Smooth muscle cell (in vitro differentiated cells): Measurements from ENCODE around the gene BHLHA9. TPM values are rescaled to one million over a fixed set of nuclear protein-coding genes. Genes with fewer than 3 reads are reported as not detected.

Experiments
- DNase-seq: peaks from one replicate; lab custom pipeline; 2025; ENCODE audit not compliant: unreplicated experiment; lab: John Stamatoyannopoulos, UW
- H2AFZ ChIP-seq: fragments of 200-600 bp; sonication (generic); 2 replicates; pipeline ENCODE4 v1.6.0; 2016; ENCODE audit warnings: antibody characterized with exemption, low read depth, mild to moderate bottlenecking
- H3F3A ChIP-seq: fragments of 200-600 bp; sonication (generic); 2 replicates; pipeline ENCODE4 v1.6.0; 2017; ENCODE audit warnings: antibody characterized with exemption, low read depth
- H3K27ac ChIP-seq: fragments of 200-600 bp; sonication (generic); 2 replicates; pipeline ENCODE4 v1.5.1; 2016; ENCODE audit warnings: low read depth, mild to moderate bottlenecking
- H3K27me3 ChIP-seq: fragments of 200-600 bp; sonication (generic); 2 replicates; pipeline ENCODE4 v1.6.1; 2016; ENCODE audit warnings: low read depth, mild to moderate bottlenecking
- H3K36me3 ChIP-seq: fragments of 200-600 bp; sonication (generic); 2 replicates; pipeline ENCODE4 v1.5.1; 2016; ENCODE audit warnings: low read depth
- H3K4me1 ChIP-seq: fragments of 200-600 bp; sonication (generic); 2 replicates; pipeline ENCODE4 v1.5.1; 2016; ENCODE audit warnings: low read depth
- H3K4me2 ChIP-seq: fragments of 200-600 bp; sonication (generic); 2 replicates; pipeline ENCODE4 v1.6.0; 2016; ENCODE audit warnings: mild to moderate bottlenecking
- H3K4me3 ChIP-seq: fragments of 200-600 bp; sonication (generic); 2 replicates; pipeline ENCODE4 v1.5.1; 2016; ENCODE audit warnings: mild to moderate bottlenecking
- H3K79me2 ChIP-seq: fragments of 200-600 bp; sonication (generic); 2 replicates; pipeline ENCODE4 v1.6.0; 2016; ENCODE audit warnings: low read depth, mild to moderate bottlenecking
- H3K9ac ChIP-seq: fragments of 200-600 bp; sonication (generic); 2 replicates; pipeline ENCODE4 v1.6.0; 2016; ENCODE audit warnings: low read depth
- H3K9me3 ChIP-seq: fragments of 200-600 bp; sonication (generic); replicated peaks from 2 replicates; pipeline ENCODE4 v1.5.1; 2016; ENCODE audit warnings: low read depth
- H4K20me1 ChIP-seq: fragments of 200-600 bp; sonication (generic); 2 replicates; pipeline ENCODE4 v1.6.0; 2016; ENCODE audit warnings: low read depth
- WGBS: methylation state at CpG from one replicate; pipeline ENCODE4 v1.1.7; 2016; ENCODE audit warnings: low lambda C conversion rate; 5-methylcytosine and 5-hydroxymethylcytosine counted together
- polyA plus RNA-seq: library from polyadenylated mRNA; unstranded; fragments of >200 nt; fragmentation: Nextera tagmentation; extraction: Ambion mirVana; gene quantifications from 2 replicates; pipeline ENCODE4 v1.2.1, GENCODE V29; 2016
- total RNA-seq: library from RNA; depleted of rRNA; stranded (reverse); fragments of >200 nt; gene quantifications from 2 replicates; pipeline ENCODE4 v1.2.3, GENCODE V29; 2014
- TF ChIP-seq, protein P1 (sequence below): fragments of 200-600 bp; sonication (generic); IDR thresholded peaks from 2 replicates; pipeline ENCODE4 v1.5.1; 2017; ENCODE audit warnings: borderline replicate concordance, mild to moderate bottlenecking, antibody characterized with exemption; ENCODE audit not compliant: insufficient read depth, poor library complexity, severe bottlenecking

BHLHA9 gene
- total and polyA plus RNA-seq, 2 experiments from 2014 or later = not detected

DNA sequence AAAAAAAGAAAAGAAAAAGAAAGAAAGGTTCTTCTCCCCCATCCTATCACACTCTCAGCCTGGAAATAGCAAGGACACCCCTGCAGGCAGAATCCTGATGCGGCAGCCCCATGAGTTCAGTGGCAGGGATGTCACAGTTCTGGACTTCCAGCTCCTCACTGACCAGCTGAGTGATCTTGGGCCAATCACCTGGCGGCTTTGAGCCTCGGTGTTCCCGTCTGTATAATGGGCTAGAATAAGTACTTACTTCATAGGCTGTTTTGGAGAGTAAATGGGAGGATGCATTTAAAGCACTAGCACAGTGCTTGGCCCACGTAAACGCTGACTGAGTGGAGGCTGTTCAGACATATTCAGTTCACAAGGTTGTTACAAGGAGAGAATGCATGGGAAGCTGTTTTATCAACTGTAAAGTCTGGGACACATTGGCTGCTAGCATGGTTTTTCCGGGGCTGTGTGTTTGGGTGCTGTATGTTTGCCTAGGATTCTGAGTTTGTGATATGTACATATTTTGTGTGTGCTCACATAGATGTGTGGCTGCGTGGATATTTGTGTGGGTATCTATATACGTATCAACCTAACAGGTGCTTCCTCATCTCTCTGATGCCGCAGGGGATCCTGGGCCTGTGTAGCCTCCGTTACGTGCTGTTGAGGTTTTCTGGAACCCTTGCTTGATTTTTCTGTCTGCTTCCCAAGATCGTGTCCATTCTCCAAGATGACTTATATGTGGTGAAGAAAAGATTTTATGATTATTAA is 3.4 kb downstream of the BHLHA9 start:
- Histone ChIP-seq H3K36me3 (no peaks in the 10 kb centered on the region), H3F3A (no peaks in the 10 kb centered on the region), H3K27me3 (no peaks in the 10 kb centered on the region), H2AFZ (no peak overlapping the region), H3K9me3 (no peaks in the 10 kb centered on the region), H4K20me1 (no peaks in the 10 kb centered on the region), H3K4me3 (no peak overlapping the region), H3K27ac (no peak overlapping the region), H3K79me2 (no peaks in the 10 kb centered on the region), H3K9ac (no peak overlapping the region), H3K4me2 (no peak overlapping the region), H3K4me1 (no peaks in the 10 kb centered on the region)
- no peak for DNase-seq
- 82% methylated on average over 13 of the region's 13 CpGs for WGBS
- TF ChIP-seq, protein P1, sequence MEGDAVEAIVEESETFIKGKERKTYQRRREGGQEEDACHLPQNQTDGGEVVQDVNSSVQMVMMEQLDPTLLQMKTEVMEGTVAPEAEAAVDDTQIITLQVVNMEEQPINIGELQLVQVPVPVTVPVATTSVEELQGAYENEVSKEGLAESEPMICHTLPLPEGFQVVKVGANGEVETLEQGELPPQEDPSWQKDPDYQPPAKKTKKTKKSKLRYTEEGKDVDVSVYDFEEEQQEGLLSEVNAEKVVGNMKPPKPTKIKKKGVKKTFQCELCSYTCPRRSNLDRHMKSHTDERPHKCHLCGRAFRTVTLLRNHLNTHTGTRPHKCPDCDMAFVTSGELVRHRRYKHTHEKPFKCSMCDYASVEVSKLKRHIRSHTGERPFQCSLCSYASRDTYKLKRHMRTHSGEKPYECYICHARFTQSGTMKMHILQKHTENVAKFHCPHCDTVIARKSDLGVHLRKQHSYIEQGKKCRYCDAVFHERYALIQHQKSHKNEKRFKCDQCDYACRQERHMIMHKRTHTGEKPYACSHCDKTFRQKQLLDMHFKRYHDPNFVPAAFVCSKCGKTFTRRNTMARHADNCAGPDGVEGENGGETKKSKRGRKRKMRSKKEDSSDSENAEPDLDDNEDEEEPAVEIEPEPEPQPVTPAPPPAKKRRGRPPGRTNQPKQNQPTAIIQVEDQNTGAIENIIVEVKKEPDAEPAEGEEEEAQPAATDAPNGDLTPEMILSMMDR = no peak

DNA sequence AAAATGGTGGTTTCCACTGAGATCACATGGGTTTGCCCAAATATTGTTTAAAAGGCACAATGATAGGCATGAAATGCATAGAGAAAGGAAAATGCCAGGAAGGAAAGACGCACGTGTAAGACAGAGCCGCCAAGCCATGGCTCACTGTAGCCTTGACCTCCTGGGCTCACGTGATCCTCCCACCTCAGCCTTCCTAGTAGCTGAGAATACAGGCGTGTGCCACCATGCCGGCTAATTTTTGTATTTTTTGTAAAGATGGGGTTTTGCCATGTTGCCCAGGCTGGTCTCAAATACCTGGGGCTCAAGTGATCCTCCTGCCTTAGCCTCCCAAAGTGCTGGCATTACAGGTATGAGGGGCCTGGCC is 4.0 kb downstream of the BHLHA9 start:
- WGBS = 91% methylated on average over 6 of the region's 6 CpGs
- Histone ChIP-seq H3K27ac (no peak overlapping the region), H3K4me1 (no peaks in the 10 kb centered on the region), H3K9ac (no peak overlapping the region), H3K27me3 (no peaks in the 10 kb centered on the region), H3K9me3 (no peaks in the 10 kb centered on the region), H3K4me2 (no peak overlapping the region), H3F3A (no peaks in the 10 kb centered on the region), H3K36me3 (no peaks in the 10 kb centered on the region), H3K79me2 (no peaks in the 10 kb centered on the region), H2AFZ (no peak overlapping the region), H3K4me3 (no peak overlapping the region), H4K20me1 (no peaks in the 10 kb centered on the region)
- TF ChIP-seq, protein P1 = no peak
- DNase-seq = no peak

DNA sequence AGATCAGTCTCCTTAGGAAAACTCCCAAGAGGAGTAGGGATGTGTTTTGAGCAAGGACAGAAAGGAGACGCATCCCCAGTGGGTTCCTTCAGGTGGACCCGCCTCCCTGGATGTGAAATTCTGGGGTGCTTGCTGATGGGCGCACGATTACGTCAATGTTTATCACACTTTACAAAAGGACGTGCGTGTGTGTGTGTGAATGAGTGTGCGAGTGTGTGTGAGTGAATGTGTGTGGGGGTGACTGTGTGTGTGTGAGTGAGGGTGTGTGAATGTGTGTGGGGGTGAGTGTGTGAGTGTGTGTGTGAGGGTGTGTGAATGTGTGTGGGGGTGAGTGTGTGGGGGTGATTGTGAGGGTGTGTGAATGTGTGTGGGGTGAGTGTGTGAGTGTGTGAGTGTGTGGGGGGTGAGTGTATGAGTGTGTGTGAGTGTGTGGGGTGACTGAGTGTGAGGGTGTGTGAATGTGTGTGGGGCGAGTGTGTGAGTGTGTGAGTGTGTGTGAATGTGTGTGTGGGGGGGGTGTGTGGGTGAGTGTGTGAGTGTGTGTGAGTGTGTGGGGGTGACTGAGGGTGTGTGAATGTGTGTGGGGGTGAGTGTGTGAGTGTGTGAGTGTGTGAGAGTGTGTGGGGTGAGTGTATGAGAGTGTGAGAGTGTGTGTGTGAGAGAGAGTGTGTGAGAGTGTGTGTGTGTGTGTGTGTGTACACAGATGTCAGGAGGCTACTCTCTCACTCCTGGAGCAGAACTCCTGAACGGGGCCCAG is 5.1 kb downstream of the BHLHA9 start:
- WGBS = 93% methylated on average over 9 of the region's 10 CpGs
- Histone ChIP-seq H2AFZ (no peak overlapping the region), H3K27me3 (no peaks in the 10 kb centered on the region), H3K9ac (no peak overlapping the region), H3K4me2 (no peak overlapping the region), H3K4me3 (no peak overlapping the region), H3K4me1 (no peaks in the 10 kb centered on the region), H3K36me3 (no peaks in the 10 kb centered on the region), H3F3A (no peaks in the 10 kb centered on the region), H3K9me3 (no peaks in the 10 kb centered on the region), H3K27ac (no peak overlapping the region), H3K79me2 (no peaks in the 10 kb centered on the region), H4K20me1 (no peaks in the 10 kb centered on the region)
- DNase-seq = no peak
- TF ChIP-seq, protein P1 = no peak
